GM21423 (cell line): Measurements from ENCODE around the gene CRK.
"Not testable (repeated sequence)": the region's sequence is repeated elsewhere in the genome, so short reads cannot be mapped to it uniquely, and the experiment has no call there.

Source experiments
- ATAC-seq: cut with Tn5 transposase; IDR thresholded peaks from one replicate; pipeline ENCODE4 v1.9.1; 2021; ENCODE audit warnings: mild to moderate bottlenecking, moderate library complexity; ENCODE audit not compliant: unreplicated experiment

Gene CRK

GRCh38 chr17:1391577-1391976 lies 64.5 kb downstream of the CRK start:
- no peak for ATAC-seq

GRCh38 chr17:1390432-1391367 lies 65.3 kb downstream of the CRK start:
- no peak for ATAC-seq

DNA sequence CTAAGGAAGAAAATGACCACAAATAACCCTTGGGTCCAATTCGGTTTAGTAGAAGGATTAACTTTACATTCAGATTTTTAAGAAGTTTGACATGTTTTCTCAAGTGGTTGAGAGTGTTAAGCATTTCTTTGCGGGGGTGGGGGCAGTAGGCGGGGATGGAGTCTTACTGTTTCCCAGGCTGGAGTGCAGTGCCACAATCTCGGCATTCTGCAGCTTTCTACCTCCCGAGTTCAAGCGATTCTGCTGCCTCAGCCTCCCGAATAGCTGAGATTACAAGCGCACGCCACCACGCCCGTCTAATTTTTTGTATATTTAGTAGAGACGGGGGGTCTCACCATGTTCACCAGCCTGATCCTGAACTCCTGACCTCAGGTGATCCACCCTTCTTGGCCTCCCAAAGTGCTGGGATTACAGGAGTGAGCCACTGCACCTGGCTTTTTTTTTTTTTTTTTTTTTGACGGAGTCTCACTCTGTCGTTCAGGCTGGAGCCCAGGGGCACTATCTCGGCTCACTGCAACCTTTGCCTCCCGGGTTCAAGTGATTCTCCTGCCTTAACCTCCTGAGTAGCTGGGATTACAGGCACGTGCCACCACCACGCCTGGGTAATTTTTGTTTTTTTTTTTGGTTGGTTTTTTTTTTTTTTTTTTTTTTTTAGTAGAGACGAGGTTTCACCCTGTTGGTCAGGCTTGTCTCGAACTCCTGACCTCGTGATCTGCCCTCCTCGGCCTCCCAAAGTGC lies 68.4 kb downstream of the CRK start:
- not testable (repeated sequence) for ATAC-seq

GRCh38 chr17:1386675-1387190 lies 69.3 kb downstream of the CRK start:
- ATAC-seq: not testable (repeated sequence)

- ATAC-seq: no peak
Observed at GRCh38 chr17:1386265-1386664, 69.8 kb downstream of the CRK start.

DNA sequence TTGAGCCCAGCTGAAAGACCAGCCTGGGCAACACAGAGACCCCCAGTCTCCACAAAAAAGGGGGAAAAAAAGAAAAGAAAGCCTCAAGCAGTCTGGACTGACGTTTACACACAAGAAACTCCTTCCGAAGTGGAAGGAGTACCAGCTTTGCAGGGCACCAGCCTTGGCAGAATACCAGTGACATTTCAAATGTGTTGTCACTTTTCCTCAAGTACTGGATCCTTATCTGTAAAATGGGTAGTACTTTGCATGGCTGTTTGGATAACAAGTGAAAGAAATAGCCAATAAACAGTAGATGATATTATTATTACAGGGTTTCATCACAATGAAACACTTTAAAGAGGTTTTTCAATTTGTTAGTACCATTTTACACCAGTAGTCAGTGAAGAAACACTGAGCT lies 70.2 kb downstream of the CRK start:
- ATAC-seq: no peak

DNA sequence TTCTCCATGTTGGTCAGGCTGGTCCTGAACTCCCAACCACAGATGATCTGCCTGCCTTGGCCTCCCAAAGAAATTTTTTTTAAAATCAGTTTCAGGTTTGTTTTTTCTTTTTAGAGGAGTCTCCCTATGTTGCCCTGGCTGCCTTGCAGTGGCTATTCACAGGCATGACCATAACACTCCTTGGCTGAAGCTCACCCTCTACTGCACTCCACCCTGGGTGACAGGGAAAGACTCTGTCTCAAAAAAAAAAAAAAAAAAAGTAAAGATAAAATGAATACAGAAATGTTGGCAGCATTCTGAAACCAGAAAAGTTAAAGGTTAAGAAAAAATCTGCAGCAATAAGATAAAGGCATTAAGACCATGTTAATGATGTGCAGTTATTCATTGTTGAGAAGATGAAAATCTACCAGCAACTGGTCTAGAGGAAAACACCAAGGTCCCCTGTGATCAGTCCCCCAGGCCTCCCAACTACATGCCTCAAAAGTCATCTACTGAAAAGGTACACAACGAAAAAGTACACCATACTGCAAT lies 71.1 kb downstream of the CRK start:
- ATAC-seq: no peak

GRCh38 chr17:1379930-1380313 lies 76.1 kb downstream of the CRK start:
- ATAC-seq: no peak

DNA sequence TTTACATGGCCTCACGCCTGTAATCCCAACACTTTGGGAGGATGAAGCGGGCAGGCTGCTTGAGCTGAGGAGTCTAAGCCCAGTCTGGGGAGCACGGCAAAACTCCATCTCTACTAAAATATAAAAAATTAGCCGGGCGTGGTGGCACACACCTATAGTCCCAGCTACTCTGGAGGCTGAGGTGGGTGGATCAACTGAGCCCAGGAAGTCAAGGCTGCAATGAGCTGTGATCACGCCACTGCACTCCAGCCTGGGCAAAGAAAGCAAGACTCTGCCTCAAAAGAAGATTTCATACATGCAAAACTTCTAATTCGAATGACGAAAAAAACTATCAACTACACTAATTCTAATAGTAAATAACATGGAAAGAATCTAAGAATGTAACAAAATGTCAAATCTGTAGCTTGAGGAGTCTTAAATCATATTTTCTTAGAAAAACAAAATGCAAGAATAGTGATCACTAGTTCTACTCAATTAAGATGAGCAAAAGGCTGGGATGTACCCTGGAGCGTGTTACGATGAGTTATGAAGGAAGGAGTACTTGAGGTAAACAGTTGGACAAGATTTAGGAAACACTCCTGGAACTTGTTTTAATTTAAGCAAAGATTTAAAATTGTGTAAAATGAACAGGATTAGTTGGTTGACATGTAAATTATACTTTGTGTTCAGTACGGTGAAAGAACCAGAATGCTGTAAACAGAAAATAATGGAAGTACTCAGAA lies 76.7 kb downstream of the CRK start:
- ATAC-seq: no peak

DNA sequence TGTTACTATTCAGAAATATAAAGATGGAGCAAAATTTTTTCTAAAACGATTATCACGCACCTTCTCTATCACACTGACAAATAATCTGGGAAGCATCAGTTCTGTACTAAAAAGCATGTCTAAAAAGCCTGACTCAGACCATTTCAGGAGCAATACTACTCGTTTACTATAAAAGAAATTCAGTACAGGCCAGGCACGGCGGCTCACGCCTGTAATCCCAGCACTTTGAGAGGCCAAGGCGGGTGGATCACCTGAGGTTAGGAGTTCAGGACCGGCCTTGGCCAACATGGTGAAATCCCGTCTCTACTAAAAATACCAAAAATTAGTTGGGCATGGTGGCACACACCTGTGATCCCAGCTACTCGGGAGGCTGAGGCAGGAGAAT lies 77.6 kb downstream of the CRK start:
- ATAC-seq: not testable (repeated sequence)

DNA sequence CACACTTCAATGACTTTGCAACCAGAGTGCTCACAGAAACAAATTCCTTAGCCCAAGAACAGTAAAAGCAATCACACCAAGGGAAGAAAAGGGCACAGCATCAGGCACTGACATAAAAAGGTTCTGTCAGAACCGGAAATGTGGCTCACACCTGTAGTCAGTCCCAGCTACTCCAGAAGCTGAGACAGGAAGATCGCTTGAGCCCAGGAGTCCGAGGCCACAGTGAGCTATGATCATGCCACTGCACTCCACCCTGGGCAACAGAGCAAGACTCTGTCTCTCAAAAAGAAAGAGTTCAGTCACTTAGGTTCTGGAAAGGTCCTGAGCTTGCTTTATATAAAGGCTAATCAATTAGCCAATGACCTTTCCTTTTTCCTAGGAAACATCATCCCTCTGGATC lies 78.7 kb downstream of the CRK start:
- ATAC-seq: no peak

DNA sequence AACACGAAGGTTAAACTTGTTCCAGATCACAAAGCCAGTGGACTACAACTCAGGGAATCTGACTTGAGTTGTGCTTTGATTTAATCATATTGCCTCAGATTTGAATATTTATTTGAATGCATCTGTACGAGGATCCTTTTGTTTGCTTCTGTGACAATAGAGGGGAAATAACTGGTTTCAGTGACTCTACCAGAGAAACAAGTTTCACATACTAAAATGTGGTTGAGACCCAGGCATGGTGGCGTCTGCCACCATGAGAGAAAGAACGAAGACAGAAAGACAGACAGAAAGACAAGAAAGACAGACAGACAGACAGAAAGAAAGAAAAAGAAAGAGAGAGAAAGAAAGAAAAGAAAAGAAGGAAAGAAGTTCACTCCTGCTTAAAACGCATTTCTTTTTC lies 80.0 kb downstream of the CRK start:
- no peak for ATAC-seq

GRCh38 chr17:1375615-1376014 lies 80.4 kb downstream of the CRK start:
- ATAC-seq: no peak

DNA sequence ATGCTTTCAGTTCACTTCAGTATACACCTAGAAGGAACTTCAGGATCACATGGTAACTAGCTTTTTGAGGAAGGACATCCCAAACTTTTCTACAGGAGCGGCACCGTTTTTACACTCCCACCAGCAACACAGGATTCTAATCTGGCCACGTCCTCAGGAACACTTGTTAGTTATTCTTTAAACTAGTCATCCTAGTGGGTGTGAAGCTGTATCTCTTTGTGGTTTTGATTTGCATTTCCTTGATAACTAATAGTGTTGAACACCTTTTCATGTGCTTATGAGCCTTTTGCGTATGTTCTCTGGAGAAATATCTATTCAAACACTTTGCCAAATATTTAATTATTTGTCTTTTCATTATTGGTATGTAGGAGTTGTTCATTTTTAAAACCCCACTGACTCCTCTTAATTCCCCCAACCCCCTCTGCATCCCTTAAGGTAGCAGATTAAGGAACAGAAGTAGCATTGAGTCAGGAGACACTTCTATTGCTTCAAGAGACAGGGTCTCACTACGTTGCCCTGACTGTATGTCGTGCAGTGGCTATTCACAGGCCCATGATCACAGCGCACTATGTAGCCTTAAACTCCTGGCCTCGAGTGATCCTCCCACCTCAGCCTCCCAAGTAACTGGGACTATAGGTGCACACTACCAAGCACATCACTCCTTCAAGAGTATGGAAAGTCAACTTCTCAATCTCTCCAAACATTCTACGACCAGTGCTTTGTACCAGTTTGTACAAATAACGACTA lies 81.4 kb downstream of the CRK start:
- ATAC-seq: no peak

- ATAC-seq: no peak
Observed at GRCh38 chr17:1373707-1374237, 82.3 kb downstream of the CRK start.

- no peak for ATAC-seq
Observed at GRCh38 chr17:1372618-1373017, 83.4 kb downstream of the CRK start.

GRCh38 chr17:1371893-1372590 lies 84.0 kb downstream of the CRK start:
- no peak for ATAC-seq
